Spleen (tissue), 7 donors: ENCODE data around the gene MLF1.

Experiments used
- POLR2A ChIP-seq, 3 donors: fragments of 450-650 bp; IDR thresholded peaks; one replicate each; pipeline ENCODE4 v1.5.1; 2017; ENCODE audit warnings: antibody characterized with exemption in 3 of 3, mild to moderate bottlenecking in 1 of 3
- TF ChIP-seq, protein P1 (sequence below), 11 experiments: fragments of 200-600 bp in 7 of 11; fragments of 450-650 bp in 4 of 11; sonication (generic) in 4 of 11; IDR thresholded peaks in 8 of 11; conservative IDR thresholded peaks in 3 of 11; 1 replicate in 7 of 11; 2 replicates in 4 of 11; pipeline versions ENCODE4 v1.4.0 to v1.8.0; 2016 to 2021; ENCODE audit warnings: antibody characterized with exemption in 11 of 11, inconsistent platforms in 4 of 11, mild to moderate bottlenecking in 1 of 11
- donor health status: DM: no; HTN: no; CAD: no; lungs with moderate emphysema.
- donor health status: DM: no; HTN: no; CAD: no.
- donor health status: DM: no; HTN: no; CAD: no.

- no peak for TF ChIP-seq POLR2A (IDR thresholded peaks at IDR 0.05)
- TF ChIP-seq, protein P1, sequence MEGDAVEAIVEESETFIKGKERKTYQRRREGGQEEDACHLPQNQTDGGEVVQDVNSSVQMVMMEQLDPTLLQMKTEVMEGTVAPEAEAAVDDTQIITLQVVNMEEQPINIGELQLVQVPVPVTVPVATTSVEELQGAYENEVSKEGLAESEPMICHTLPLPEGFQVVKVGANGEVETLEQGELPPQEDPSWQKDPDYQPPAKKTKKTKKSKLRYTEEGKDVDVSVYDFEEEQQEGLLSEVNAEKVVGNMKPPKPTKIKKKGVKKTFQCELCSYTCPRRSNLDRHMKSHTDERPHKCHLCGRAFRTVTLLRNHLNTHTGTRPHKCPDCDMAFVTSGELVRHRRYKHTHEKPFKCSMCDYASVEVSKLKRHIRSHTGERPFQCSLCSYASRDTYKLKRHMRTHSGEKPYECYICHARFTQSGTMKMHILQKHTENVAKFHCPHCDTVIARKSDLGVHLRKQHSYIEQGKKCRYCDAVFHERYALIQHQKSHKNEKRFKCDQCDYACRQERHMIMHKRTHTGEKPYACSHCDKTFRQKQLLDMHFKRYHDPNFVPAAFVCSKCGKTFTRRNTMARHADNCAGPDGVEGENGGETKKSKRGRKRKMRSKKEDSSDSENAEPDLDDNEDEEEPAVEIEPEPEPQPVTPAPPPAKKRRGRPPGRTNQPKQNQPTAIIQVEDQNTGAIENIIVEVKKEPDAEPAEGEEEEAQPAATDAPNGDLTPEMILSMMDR (IDR thresholded peaks at IDR 0.05 in 8 of 11, conservative IDR thresholded peaks at IDR 0.05 in 3 of 11): no peak
Observed at GRCh38 chr3:158600787-158601186, 29.8 kb downstream of the MLF1 start.
